HepG2 (cell line): Measurements from ENCODE around the gene TK1. TPM values are rescaled to one million over a fixed set of nuclear protein-coding genes. Genes with fewer than 3 reads are reported as not detected.
A peak's percentile ranks its signal among the peaks of the same experiment; 100 is the strongest.

Experiments
- CENPT ChIP-seq: sonication (generic); formaldehyde crosslinking; IDR thresholded peaks from 2 replicates; pipeline ENCODE4 v1.8.0; 2022; ENCODE audit warnings: low read depth, mild to moderate bottlenecking, moderate library complexity, missing genetic modification reagents
- FOSL1 ChIP-seq: sonication (generic); formaldehyde crosslinking; IDR thresholded peaks from 2 replicates; pipeline ENCODE4 v1.9.0; 2021; ENCODE audit warnings: missing genetic modification reagents, borderline replicate concordance
- GATAD1 ChIP-seq: IDR thresholded peaks from 2 replicates; pipeline ENCODE4 v1.6.1; 2016; ENCODE audit warnings: missing genetic modification reagents, missing compliant biosample characterization
- HHEX ChIP-seq: IDR thresholded peaks from 2 replicates; pipeline ENCODE4 v1.6.1; 2016; ENCODE audit warnings: control low read depth
- HINFP ChIP-seq: sonication (generic); formaldehyde crosslinking; IDR thresholded peaks from 2 replicates; pipeline ENCODE4 v1.4.0; 2020; ENCODE audit warnings: low read depth, mild to moderate bottlenecking, missing genetic modification reagents
- NCOA5 ChIP-seq: sonication (generic); formaldehyde crosslinking; IDR thresholded peaks from 2 replicates; pipeline ENCODE4 v1.4.0; 2020; ENCODE audit warnings: missing genetic modification reagents
- PHF8 ChIP-seq: sonication (generic); formaldehyde crosslinking; IDR thresholded peaks from 2 replicates; pipeline ENCODE4 v1.5.0; 2020; ENCODE audit warnings: missing genetic modification reagents
- POLR2AphosphoS2 ChIP-seq: IDR thresholded peaks from 2 replicates; pipeline ENCODE4 v1.6.1; 2011; ENCODE audit warnings: low read depth, low read length, improper control_type of control experiment
- SALL1 ChIP-seq: sonication (generic); formaldehyde crosslinking; IDR thresholded peaks from 2 replicates; pipeline ENCODE4 v1.8.0; 2022; ENCODE audit warnings: mild to moderate bottlenecking, missing genetic modification reagents
- SRSF1 ChIP-seq: fragments of 200-400 bp; formaldehyde crosslinking; optimal IDR thresholded peaks from 2 replicates; pipeline ENCODE3; 2017; ENCODE audit warnings: mild to moderate bottlenecking, low read depth, low read length, moderate library complexity
- ZNF136 ChIP-seq: sonication (generic); formaldehyde crosslinking; IDR thresholded peaks from 2 replicates; pipeline ENCODE4 v1.8.1; 2022; ENCODE audit warnings: low read depth, mild to moderate bottlenecking, moderate library complexity, missing genetic modification reagents
- ZNF224 ChIP-seq: sonication (generic); formaldehyde crosslinking; IDR thresholded peaks from 2 replicates; pipeline ENCODE4 v1.5.0; 2020; ENCODE audit warnings: mild to moderate bottlenecking, missing genetic modification reagents
- ZNF335 ChIP-seq: sonication (generic); formaldehyde crosslinking; IDR thresholded peaks from 2 replicates; pipeline ENCODE4 v1.4.0; 2020; ENCODE audit warnings: missing genetic modification reagents
- ZNF567 ChIP-seq: sonication (generic); formaldehyde crosslinking; IDR thresholded peaks from 2 replicates; pipeline ENCODE4 v1.8.1; 2023; ENCODE audit warnings: mild to moderate bottlenecking, missing genetic modification reagents, borderline replicate concordance
- ZNF790 ChIP-seq: sonication (generic); formaldehyde crosslinking; IDR thresholded peaks from 2 replicates; pipeline ENCODE4 v1.8.0; 2022; ENCODE audit warnings: missing genetic modification reagents, mild to moderate bottlenecking, borderline replicate concordance
- polyA plus RNA-seq, 8 experiments: library from polyadenylated mRNA; depleted of rRNA in 3 of 8; stranded (reverse) in 7 of 8; unstranded in 1 of 8; fragments of >200 nt; fragmentation: Illumina TruSeq in 4 of 8; extraction: Trizol in 4 of 8; gene quantifications; 2 replicates each; pipeline versions ENCODE4 v1.2.1 to v1.2.3, GENCODE V29; 2011 to 2016; ENCODE audit warnings: low read depth in 4 of 8, missing spikeins in 1 of 8, mixed read lengths in 1 of 8; ENCODE audit not compliant: insufficient read depth in 1 of 8
- total RNA-seq, 5 experiments: library from RNA; depleted of rRNA; stranded (reverse); fragments of >200 nt; fragmentation: Illumina TruSeq; extraction: Trizol; gene quantifications; 2 replicates each; pipeline ENCODE4 v1.2.3, GENCODE V29; 2016; ENCODE audit warnings: low read depth in 1 of 5
- TF ChIP-seq, protein P1 (sequence below): sonication (generic); formaldehyde crosslinking; IDR thresholded peaks from 2 replicates; pipeline ENCODE4 v1.4.0; 2020; ENCODE audit warnings: mild to moderate bottlenecking, missing genetic modification reagents, borderline replicate concordance
- TF ChIP-seq, protein P2 (sequence below): sonication (generic); formaldehyde crosslinking; IDR thresholded peaks from 2 replicates; pipeline ENCODE4 v1.5.0; 2020; ENCODE audit warnings: mild to moderate bottlenecking, missing genetic modification reagents
- TF ChIP-seq, protein P3 (sequence below): sonication (generic); formaldehyde crosslinking; IDR thresholded peaks from 2 replicates; pipeline ENCODE4 v1.4.0; 2020; ENCODE audit warnings: mild to moderate bottlenecking, missing genetic modification reagents

TK1 gene
- total and polyA plus RNA-seq, 2 of the 13 experiments (the other 11 are each of a cell fraction or from before 2014, with no cell fraction given) = 45.0 to 96.0 TPM

DNA sequence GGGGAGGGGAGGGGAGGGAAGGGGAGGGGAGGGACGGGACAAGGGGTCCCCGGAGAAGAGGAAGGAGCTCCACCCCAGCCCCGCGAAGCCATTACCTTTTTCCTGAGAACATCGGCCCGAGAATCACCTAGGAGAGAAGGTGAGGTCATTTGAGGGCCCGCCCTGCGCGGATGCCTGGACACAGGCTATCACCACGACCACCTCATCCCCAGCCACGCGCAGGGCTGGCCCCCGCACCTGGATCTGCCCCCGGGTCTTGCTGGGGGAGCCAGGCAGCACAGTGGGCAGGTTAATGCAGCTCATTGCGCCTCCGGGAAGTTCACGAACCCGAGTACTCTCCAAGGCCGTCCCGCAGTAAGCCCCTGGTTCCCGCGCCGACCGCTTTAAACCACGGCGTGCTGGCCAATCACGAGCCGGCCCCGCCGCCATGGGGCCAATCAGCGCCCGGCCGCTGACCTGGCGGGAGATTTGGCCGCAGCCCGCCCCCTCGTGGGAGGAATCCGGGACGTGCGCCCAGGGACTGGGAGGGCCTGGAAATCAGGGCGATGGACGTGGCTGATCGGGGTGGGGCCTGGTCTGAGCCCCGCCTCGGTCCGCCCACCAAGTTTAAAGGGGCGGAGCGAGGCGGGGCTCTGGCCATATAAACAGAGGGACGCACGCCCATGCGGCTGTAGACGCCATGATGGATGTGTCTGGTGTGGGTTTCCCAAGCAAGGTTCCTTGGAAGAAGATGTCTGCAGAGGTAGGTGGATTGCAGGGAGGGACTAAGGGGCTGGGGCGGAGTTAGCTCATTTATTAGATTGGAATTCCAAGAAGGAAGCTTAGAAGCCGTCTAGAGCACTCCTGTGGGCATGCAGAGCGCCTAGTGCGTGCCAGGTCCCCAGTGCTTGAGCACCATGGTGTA is at the start of gene TK1, which contains the start of gene AFMID (continued):
- TF ChIP-seq, protein P1, sequence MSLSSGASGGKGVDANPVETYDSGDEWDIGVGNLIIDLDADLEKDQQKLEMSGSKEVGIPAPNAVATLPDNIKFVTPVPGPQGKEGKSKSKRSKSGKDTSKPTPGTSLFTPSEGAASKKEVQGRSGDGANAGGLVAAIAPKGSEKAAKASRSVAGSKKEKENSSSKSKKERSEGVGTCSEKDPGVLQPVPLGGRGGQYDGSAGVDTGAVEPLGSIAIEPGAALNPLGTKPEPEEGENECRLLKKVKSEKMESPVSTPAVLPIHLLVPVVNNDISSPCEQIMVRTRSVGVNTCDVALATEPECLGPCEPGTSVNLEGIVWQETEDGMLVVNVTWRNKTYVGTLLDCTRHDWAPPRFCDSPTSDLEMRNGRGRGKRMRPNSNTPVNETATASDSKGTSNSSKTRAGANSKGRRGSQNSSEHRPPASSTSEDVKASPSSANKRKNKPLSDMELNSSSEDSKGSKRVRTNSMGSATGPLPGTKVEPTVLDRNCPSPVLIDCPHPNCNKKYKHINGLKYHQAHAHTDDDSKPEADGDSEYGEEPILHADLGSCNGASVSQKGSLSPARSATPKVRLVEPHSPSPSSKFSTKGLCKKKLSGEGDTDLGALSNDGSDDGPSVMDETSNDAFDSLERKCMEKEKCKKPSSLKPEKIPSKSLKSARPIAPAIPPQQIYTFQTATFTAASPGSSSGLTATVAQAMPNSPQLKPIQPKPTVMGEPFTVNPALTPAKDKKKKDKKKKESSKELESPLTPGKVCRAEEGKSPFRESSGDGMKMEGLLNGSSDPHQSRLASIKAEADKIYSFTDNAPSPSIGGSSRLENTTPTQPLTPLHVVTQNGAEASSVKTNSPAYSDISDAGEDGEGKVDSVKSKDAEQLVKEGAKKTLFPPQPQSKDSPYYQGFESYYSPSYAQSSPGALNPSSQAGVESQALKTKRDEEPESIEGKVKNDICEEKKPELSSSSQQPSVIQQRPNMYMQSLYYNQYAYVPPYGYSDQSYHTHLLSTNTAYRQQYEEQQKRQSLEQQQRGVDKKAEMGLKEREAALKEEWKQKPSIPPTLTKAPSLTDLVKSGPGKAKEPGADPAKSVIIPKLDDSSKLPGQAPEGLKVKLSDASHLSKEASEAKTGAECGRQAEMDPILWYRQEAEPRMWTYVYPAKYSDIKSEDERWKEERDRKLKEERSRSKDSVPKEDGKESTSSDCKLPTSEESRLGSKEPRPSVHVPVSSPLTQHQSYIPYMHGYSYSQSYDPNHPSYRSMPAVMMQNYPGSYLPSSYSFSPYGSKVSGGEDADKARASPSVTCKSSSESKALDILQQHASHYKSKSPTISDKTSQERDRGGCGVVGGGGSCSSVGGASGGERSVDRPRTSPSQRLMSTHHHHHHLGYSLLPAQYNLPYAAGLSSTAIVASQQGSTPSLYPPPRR = no peak
- TF ChIP-seq ZNF335 = peak; percentile 47; the same call in 1 of the 2 replicates
- TF ChIP-seq HHEX (CRISPR knock-in tag) = no peak
- TF ChIP-seq ZNF136 (CRISPR knock-in tag) = peak; percentile 99
- TF ChIP-seq ZNF224 = no peak
- peak; percentile 85 for TF ChIP-seq SRSF1
- TF ChIP-seq, protein P2, sequence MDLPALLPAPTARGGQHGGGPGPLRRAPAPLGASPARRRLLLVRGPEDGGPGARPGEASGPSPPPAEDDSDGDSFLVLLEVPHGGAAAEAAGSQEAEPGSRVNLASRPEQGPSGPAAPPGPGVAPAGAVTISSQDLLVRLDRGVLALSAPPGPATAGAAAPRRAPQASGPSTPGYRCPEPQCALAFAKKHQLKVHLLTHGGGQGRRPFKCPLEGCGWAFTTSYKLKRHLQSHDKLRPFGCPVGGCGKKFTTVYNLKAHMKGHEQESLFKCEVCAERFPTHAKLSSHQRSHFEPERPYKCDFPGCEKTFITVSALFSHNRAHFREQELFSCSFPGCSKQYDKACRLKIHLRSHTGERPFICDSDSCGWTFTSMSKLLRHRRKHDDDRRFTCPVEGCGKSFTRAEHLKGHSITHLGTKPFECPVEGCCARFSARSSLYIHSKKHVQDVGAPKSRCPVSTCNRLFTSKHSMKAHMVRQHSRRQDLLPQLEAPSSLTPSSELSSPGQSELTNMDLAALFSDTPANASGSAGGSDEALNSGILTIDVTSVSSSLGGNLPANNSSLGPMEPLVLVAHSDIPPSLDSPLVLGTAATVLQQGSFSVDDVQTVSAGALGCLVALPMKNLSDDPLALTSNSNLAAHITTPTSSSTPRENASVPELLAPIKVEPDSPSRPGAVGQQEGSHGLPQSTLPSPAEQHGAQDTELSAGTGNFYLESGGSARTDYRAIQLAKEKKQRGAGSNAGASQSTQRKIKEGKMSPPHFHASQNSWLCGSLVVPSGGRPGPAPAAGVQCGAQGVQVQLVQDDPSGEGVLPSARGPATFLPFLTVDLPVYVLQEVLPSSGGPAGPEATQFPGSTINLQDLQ (CRISPR knock-in tag) = peak; percentile 40; the same call in 1 of the 2 replicates
- TF ChIP-seq FOSL1 = peak; percentile 42; the same call in 1 of the 2 replicates
- no peak for TF ChIP-seq HINFP
- peak; percentile 80; the same call in 1 of the 2 replicates for TF ChIP-seq GATAD1 (CRISPR knock-in tag)
- TF ChIP-seq ZNF790 = no peak; the same call in 1 of the 2 replicates
- TF ChIP-seq CENPT = peak; percentile 98
- TF ChIP-seq, protein P3, sequence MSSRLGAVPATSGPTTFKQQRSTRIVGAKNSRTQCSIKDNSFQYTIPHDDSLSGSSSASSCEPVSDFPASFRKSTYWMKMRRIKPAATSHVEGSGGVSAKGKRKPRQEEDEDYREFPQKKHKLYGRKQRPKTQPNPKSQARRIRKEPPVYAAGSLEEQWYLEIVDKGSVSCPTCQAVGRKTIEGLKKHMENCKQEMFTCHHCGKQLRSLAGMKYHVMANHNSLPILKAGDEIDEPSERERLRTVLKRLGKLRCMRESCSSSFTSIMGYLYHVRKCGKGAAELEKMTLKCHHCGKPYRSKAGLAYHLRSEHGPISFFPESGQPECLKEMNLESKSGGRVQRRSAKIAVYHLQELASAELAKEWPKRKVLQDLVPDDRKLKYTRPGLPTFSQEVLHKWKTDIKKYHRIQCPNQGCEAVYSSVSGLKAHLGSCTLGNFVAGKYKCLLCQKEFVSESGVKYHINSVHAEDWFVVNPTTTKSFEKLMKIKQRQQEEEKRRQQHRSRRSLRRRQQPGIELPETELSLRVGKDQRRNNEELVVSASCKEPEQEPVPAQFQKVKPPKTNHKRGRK (CRISPR knock-in tag) = no peak
- TF ChIP-seq ZNF567 = peak; percentile 93
- TF ChIP-seq NCOA5 (CRISPR knock-in tag) = no peak
- peak; percentile 67 for TF ChIP-seq PHF8 (CRISPR knock-in tag)
- peak; percentile 98 for TF ChIP-seq POLR2AphosphoS2
- TF ChIP-seq SALL1 (CRISPR knock-in tag) = peak; percentile 92
